ENCODE results near the gene GLS. TPM values are rescaled to one million over a fixed set of nuclear protein-coding genes. Genes with fewer than 3 reads are reported as not detected.

The GLS gene
- total and polyA plus RNA-seq, 9 of the 15 experiments (the other 6 are each of a cell fraction or from before 2014, with no cell fraction given) = 13.7 to 77.5 (median 48.2) TPM

DNA sequence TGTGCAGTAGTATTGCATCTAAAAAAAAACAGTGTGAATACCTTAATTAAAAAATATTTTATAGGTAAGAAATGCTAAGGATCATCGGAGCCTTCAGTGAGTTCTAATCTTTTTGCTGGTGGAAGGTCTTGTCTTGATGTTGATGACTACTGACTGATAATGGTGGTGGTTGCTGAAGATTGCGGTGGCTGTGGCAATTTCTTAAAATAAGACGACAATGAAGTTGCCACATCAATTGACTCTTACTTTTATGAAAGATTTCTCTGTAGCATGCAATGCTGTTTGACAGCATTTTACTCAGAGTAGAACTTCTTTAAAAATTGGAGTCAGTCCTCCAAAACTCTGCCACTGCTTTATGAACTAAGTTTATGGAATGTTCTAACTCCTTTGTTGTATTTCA lies 36.2 kb downstream of the GLS start:
- in situ Hi-C loops (cut with MboI) = no loop called here
- Histone ChIP-seq H2AFZ (ENCODE audit: low read depth, low read length) (no peak overlapping the region), H3K4me1 (replicated peaks in 1 of 2; ENCODE audit: control insufficient read depth in 2 of 2, insufficient read depth in 2 of 2, low read length in 2 of 2) (no peaks in the 10 kb centered on the region), H3K27ac (ENCODE audit: extremely low read depth, low read depth, low read length) (no peak overlapping the region), H3K9me3 (replicated peaks; ENCODE audit: control insufficient read depth, insufficient read depth, low read depth, low read length) (no peaks in the 10 kb centered on the region), H3K4me2 (ENCODE audit: insufficient read depth, low read length) (no peak overlapping the region), H3K36me3 (ENCODE audit: control insufficient read depth, insufficient read depth, low read length) (peaks cover 76% of the 10 kb centered on the region), H3K27me3 (ENCODE audit: control insufficient read depth in 2 of 2, insufficient read depth in 2 of 2, low read length in 2 of 2) (no peaks in the 10 kb centered on the region), H4K20me1 (replicated peaks; ENCODE audit: control insufficient read depth, insufficient read depth, low read length) (no peaks in the 10 kb centered on the region), H3K4me3 (no peak overlapping the region), H3K9me1 (ENCODE audit: control insufficient read depth, insufficient read depth, low read length) (no peaks in the 10 kb centered on the region), H3K9ac (ENCODE audit: insufficient read depth in 1 of 2, low read depth in 2 of 2, low read length in 2 of 2) (no peak overlapping the region), H3K79me2 (ENCODE audit: control insufficient read depth, insufficient read depth, low read length) (no peaks in the 10 kb centered on the region)
- BruUV-seq (replicated peaks) = no TSS peak
- intact Hi-C loops (cut with micrococcal nuclease) = no loop called here
- ChIA-PET CTCF (ENCODE audit: low intra/inter-chr PET ratio) (no interaction called here), POLR2A (no interaction called here)
- DNase-seq (ENCODE audit: extremely low read depth in 1 of 4, low spot score in 3 of 4) (no peak), FAIRE-seq (no peak), ATAC-seq (no peak)
- TF ChIP-seq, protein P1, sequence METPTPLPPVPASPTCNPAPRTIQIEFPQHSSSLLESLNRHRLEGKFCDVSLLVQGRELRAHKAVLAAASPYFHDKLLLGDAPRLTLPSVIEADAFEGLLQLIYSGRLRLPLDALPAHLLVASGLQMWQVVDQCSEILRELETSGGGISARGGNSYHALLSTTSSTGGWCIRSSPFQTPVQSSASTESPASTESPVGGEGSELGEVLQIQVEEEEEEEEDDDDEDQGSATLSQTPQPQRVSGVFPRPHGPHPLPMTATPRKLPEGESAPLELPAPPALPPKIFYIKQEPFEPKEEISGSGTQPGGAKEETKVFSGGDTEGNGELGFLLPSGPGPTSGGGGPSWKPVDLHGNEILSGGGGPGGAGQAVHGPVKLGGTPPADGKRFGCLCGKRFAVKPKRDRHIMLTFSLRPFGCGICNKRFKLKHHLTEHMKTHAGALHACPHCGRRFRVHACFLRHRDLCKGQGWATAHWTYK (CRISPR knock-in tag; IDR thresholded peaks at IDR 0.05) = no peak
- TF ChIP-seq, protein P2, sequence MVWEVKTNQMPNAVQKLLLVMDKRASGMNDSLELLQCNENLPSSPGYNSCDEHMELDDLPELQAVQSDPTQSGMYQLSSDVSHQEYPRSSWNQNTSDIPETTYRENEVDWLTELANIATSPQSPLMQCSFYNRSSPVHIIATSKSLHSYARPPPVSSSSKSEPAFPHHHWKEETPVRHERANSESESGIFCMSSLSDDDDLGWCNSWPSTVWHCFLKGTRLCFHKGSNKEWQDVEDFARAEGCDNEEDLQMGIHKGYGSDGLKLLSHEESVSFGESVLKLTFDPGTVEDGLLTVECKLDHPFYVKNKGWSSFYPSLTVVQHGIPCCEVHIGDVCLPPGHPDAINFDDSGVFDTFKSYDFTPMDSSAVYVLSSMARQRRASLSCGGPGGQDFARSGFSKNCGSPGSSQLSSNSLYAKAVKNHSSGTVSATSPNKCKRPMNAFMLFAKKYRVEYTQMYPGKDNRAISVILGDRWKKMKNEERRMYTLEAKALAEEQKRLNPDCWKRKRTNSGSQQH (CRISPR knock-in tag; IDR thresholded peaks at IDR 0.05) = no peak
- TF ChIP-seq, protein P3, sequence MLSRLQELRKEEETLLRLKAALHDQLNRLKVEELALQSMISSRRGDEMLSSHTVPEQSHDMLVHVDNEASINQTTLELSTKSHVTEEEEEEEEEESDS (CRISPR knock-in tag; IDR thresholded peaks at IDR 0.05) = no peak
- TF ChIP-seq ZNF3 (CRISPR knock-in tag; IDR thresholded peaks at IDR 0.05) (no peak), ZBTB8A (IDR thresholded peaks at IDR 0.05; ENCODE audit: partially characterized antibody) (no peak), RB1 (IDR thresholded peaks at IDR 0.05; ENCODE audit: low read depth) (no peak), KLF16 (IDR thresholded peaks at IDR 0.05) (no peak), EHMT2 (IDR thresholded peaks at IDR 0.05) (no peak)
- TF ChIP-seq, protein P4, sequence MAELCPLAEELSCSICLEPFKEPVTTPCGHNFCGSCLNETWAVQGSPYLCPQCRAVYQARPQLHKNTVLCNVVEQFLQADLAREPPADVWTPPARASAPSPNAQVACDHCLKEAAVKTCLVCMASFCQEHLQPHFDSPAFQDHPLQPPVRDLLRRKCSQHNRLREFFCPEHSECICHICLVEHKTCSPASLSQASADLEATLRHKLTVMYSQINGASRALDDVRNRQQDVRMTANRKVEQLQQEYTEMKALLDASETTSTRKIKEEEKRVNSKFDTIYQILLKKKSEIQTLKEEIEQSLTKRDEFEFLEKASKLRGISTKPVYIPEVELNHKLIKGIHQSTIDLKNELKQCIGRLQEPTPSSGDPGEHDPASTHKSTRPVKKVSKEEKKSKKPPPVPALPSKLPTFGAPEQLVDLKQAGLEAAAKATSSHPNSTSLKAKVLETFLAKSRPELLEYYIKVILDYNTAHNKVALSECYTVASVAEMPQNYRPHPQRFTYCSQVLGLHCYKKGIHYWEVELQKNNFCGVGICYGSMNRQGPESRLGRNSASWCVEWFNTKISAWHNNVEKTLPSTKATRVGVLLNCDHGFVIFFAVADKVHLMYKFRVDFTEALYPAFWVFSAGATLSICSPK (IDR thresholded peaks at IDR 0.05; ENCODE audit: borderline replicate concordance) = no peak
- TF ChIP-seq, protein P5, sequence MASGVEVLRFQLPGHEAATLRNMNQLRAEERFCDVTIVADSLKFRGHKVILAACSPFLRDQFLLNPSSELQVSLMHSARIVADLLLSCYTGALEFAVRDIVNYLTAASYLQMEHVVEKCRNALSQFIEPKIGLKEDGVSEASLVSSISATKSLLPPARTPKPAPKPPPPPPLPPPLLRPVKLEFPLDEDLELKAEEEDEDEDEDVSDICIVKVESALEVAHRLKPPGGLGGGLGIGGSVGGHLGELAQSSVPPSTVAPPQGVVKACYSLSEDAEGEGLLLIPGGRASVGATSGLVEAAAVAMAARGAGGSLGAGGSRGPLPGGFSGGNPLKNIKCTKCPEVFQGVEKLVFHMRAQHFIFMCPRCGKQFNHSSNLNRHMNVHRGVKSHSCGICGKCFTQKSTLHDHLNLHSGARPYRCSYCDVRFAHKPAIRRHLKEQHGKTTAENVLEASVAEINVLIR (CRISPR knock-in tag; IDR thresholded peaks at IDR 0.05) = no peak
- whole genome bisulfite sequencing (ENCODE audit: insufficient coverage, low coverage, missing lambda C conversion rate) = 52% methylated on average over 3 of the region's 3 CpGs

All from K562 (cell line).